Psoas muscle (tissue), 8 donors: ENCODE data around the gene RAB40C. TPM values are rescaled to one million over a fixed set of nuclear protein-coding genes. Genes with fewer than 3 reads are reported as not detected.

ENCODE experiments used
- ATAC-seq, 4 donors: fragments of 200-7000 bp; cut with Tn5 transposase; one replicate each; pipeline ENCODE4 v1.9.1; 2020; ENCODE audit warnings: moderate library complexity in 3 of 4, mild to moderate bottlenecking in 2 of 4
- DNase-seq, 2 donors: peaks; one replicate each; pipeline ENCODE4 v3.0.0-alpha.2; 2020
- H3K27ac ChIP-seq: fragments of 200-600 bp; one replicate; pipeline ENCODE4 v1.8.0; 2022
- H3K27me3 ChIP-seq, 3 donors: fragments of 200-600 bp in 1 of 3; one replicate each; pipeline versions ENCODE4 v1.6.1 to v1.8.0; 2013 to 2022; ENCODE audit warnings: low read length in 2 of 3, mild to moderate bottlenecking in 2 of 3, moderate library complexity in 1 of 3; ENCODE audit not compliant: insufficient read depth in 3 of 3
- H3K36me3 ChIP-seq, 2 donors: fragments of 200-600 bp in 1 of 2; one replicate each; pipeline versions ENCODE4 v1.6.1 to v1.8.0; 2013 to 2022; ENCODE audit warnings: low read depth in 1 of 2, mild to moderate bottlenecking in 1 of 2, moderate library complexity in 1 of 2; ENCODE audit not compliant: insufficient read depth in 1 of 2
- H3K4me1 ChIP-seq: fragments of 200-600 bp; one replicate; pipeline ENCODE4 v1.8.0; 2022
- H3K4me3 ChIP-seq: fragments of 200-600 bp; one replicate; pipeline ENCODE4 v1.8.0; 2022; ENCODE audit warnings: mild to moderate bottlenecking
- H3K9me3 ChIP-seq: fragments of 200-600 bp; one replicate; pipeline ENCODE4 v1.8.0; 2022
- WGBS, 3 donors: extraction: QIAGEN DNeasy Blood & Tissue Kit; methylation state at CpG; one replicate each; pipeline versions ENCODE4 v1.1.6 to v1.1.7; 2013; 5-methylcytosine and 5-hydroxymethylcytosine counted together
- intact Hi-C, 2 donors: fragments of 100-400 bp; cut with DNase I; formaldehyde crosslinking; loops; one replicate each; pipeline versions ENCODE4 v1.11.0 to v1.14.2; 2022
- polyA plus RNA-seq, 3 donors: library from polyadenylated mRNA; stranded (reverse); fragments of 200-250 nt; gene quantifications; one replicate each; pipeline ENCODE4 v1.2.3, GENCODE V29; 2013
- total RNA-seq, 4 donors: library from RNA; stranded (reverse); fragmentation: NEBNext Ultra II Directional in 2 of 4; extraction: Animal tissue kit (Norgen Biotek cat#: 25700) in 2 of 4; gene quantifications; one replicate each; pipeline versions ENCODE4 v1.2.1 to v1.2.4, GENCODE V29; 2021 to 2023
- TF ChIP-seq, protein P1 (sequence below): fragments of 200-600 bp; IDR thresholded peaks from one replicate; pipeline ENCODE4 v1.8.0; 2022; ENCODE audit warnings: antibody characterized with exemption
- donor health status: healthy with polysubstance abuse.
- donor health status: DM: no; HTN: no; CAD: no; lungs with moderate emphysema.
- donor health status: Bipolar disorder and iron deficiency.
- donor health status: healthy.
- donor health status: DM: yes; HTN: yes; CAD: no.
- donor health status: DM: no; HTN: no; CAD: no.
- donor health status: DM: no; HTN: no; CAD: no.
- donor health status: DM: yes; HTN: yes; CAD: no.

The RAB40C gene
- total and polyA plus RNA-seq, 7 donors, result 12.3 to 20.2 (median 15.7) TPM

DNA sequence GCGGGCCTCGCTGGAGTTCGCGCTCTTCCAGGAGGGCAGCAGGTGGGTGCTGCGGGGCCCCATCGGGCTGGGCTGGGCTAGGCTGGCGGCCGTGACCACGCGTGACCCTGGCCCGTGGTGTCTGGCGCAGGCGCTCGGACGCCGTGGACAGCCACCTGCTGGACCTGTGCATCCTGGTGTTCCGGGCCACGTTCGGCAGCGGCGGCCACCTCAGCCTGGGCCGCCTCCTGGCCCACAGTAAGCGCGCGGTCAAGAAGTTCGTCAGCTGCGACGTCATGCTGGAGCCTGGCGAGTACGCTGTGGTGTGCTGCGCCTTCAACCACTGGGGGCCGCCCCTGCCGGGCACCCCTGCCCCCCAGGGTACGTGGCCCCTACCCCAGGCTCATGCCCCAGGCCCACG lies 37.7 kb upstream of the RAB40C start:
- intact Hi-C loops, result no loop called here
- Histone ChIP-seq H3K4me3 (no peak overlapping the region), H3K36me3 (peaks cover 8 to 58% of the 10 kb centered on the region in 2 donors), H3K27ac (no peak overlapping the region), H3K9me3 (no peaks in the 10 kb centered on the region), H3K27me3 (no peaks in the 10 kb centered on the region), H3K4me1 (no peaks in the 10 kb centered on the region)
- WGBS, 3 donors, result 94 to 95% (median 95%) methylated on average over 31 to 35 of the region's 35 CpGs
- DNase-seq (no peak), ATAC-seq (no peak)
- TF ChIP-seq, protein P1, sequence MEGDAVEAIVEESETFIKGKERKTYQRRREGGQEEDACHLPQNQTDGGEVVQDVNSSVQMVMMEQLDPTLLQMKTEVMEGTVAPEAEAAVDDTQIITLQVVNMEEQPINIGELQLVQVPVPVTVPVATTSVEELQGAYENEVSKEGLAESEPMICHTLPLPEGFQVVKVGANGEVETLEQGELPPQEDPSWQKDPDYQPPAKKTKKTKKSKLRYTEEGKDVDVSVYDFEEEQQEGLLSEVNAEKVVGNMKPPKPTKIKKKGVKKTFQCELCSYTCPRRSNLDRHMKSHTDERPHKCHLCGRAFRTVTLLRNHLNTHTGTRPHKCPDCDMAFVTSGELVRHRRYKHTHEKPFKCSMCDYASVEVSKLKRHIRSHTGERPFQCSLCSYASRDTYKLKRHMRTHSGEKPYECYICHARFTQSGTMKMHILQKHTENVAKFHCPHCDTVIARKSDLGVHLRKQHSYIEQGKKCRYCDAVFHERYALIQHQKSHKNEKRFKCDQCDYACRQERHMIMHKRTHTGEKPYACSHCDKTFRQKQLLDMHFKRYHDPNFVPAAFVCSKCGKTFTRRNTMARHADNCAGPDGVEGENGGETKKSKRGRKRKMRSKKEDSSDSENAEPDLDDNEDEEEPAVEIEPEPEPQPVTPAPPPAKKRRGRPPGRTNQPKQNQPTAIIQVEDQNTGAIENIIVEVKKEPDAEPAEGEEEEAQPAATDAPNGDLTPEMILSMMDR, result no peak

DNA sequence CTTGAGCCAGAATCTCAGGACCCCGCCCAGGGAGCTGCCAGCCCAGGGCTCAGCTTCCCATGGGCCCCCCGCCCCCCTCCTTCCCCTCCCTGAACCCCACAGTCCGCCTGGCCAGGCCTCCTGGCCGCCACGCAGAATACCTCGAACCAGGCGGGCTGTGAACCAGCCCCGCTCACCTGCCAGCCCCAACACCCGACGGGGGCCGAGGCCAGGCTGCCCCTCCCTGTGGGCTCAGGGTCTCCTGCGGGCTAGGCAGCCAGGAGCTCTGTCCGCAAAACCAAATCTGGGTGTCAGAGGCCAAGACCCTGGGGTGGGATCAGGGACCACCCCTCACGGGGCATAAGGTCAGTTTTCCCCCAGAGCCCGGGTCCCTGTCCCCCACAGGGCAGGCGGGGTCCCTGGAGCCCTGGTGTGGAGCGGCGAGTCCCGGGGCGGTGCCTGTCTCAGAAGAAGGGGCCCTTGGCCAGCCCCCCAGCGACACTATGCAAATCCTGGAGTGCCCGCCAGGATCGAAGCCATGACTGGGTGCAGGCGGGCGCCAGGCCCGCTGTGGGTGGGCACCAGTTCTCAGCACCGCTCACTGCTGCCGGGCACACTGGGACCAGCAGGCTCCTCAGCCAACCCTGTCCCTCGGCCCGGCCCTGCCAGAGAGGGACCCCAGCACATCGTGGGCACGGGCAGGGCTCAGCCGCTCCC lies 36.1 kb upstream of the RAB40C start:
- Histone ChIP-seq H3K36me3 (peaks cover 8 to 44% of the 10 kb centered on the region in 2 donors), H3K4me3 (no peak overlapping the region), H3K4me1 (no peaks in the 10 kb centered on the region), H3K27me3 (peaks cover 0 to 6% (median 0%) of the 10 kb centered on the region in 3 donors), H3K9me3 (no peaks in the 10 kb centered on the region), H3K27ac (no peak overlapping the region)
- WGBS, 3 donors, result 91 to 96% (median 93%) methylated on average over 20 to 33 of the region's 33 CpGs
- DNase-seq, result no peak
- TF ChIP-seq, protein P1, result no peak
- intact Hi-C loops, result no loop called here
- ATAC-seq, result no peak

DNA sequence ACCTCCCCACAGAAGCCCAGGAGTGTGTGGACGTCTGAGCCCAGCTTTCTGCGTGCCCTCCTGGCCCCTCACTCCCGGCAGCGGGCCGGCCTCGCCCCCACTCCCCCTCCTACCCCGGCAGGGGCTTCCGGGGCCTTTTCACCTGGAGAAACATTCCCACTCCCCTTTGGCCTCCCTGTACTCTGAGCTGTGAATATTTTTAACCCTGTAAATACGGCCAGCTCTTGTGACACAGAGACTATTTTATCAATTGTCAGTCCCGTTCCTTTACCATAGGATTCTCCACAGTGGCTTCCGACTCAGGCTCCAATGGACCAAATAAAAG lies 35.6 kb upstream of the RAB40C start:
- H3K4me1 ChIP-seq, result no peaks in the 10 kb centered on the region
- H3K9me3 ChIP-seq, result no peaks in the 10 kb centered on the region
- no peak overlapping the region for H3K27ac ChIP-seq
- peaks cover 0 to 11% (median 0%) of the 10 kb centered on the region in 3 donors for H3K27me3 ChIP-seq
- no peak for DNase-seq
- intact Hi-C loops, result no loop called here
- ATAC-seq, result no peak
- H3K4me3 ChIP-seq, result no peak overlapping the region
- H3K36me3 ChIP-seq, result peaks cover 8 to 39% of the 10 kb centered on the region in 2 donors
- TF ChIP-seq, protein P1, result no peak
- WGBS, 3 donors, result 88 to 94% (median 89%) methylated on average over 10 to 11 of the region's 11 CpGs

DNA sequence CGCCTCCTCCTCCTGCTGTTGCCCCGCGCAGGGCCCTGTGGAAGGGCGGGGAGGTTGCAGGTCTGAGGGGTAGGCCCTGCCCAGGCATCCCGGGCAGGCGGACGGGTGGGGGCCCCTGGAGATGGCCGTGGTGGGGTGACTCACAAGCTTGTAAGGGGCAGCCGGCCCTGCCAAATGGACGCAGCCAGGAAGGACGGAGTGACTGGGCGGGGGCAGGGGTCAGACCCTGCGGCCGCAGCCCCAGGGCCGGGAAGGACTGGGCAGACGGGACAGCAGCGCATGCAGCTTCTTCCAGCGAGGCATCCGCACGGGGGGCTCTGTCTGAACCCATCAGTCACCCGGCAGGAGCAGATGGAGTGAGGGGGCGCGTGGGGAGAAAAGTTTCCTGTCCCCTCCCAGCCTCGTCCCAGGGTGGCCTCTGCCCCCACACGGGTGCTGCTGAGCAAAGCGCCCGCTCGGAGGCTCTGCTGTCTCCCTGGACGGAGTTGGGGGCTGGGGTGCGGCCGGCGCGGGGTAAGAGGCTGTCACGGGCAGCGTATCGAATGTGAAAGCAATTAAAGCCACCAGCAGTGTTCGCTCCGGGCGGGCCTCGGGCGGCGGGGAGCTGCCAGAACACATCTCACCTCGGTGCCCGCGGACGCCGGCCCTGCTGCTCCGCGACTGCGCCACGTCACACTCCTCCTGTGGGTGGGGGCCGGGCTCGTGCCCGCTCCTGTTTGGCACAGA lies 35.1 kb upstream of the RAB40C start:
- DNase-seq (peak in 1 of 2 donors; percentile 69), ATAC-seq (peak in 2 of 4 donors; percentile 26 to 44)
- Histone ChIP-seq H3K9me3 (no peaks in the 10 kb centered on the region), H3K4me1 (no peaks in the 10 kb centered on the region), H3K4me3 (no peak overlapping the region), H3K27ac (no peak overlapping the region), H3K27me3 (peaks cover 0 to 17% (median 3%) of the 10 kb centered on the region in 3 donors), H3K36me3 (peaks cover 8 to 34% of the 10 kb centered on the region in 2 donors)
- TF ChIP-seq, protein P1, result no peak
- WGBS, 3 donors, result 49 to 64% (median 54%) methylated on average over 46 to 54 of the region's 54 CpGs
- intact Hi-C loops, result no loop called here
